OCI-LY1 (cell line): ENCODE data around the gene H1-8.

Experiments
- H2AFZ ChIP-seq: fragments of 200-600 bp; sonication (generic), shearing (Covaris generic); 2 replicates; pipeline ENCODE4 v1.6.0; 2014; ENCODE audit warnings: antibody characterized with exemption, mild to moderate bottlenecking, low read length
- H3F3A ChIP-seq: fragments of 200-600 bp; sonication (generic), shearing (Covaris generic); 2 replicates; pipeline ENCODE4 v1.6.0; 2014; ENCODE audit warnings: mild to moderate bottlenecking, antibody characterized with exemption, low read length, moderate library complexity; ENCODE audit not compliant: insufficient read depth
- H3K27ac ChIP-seq: fragments of 200-600 bp; sonication (generic); 2 replicates; pipeline ENCODE4 v1.5.1; 2014; ENCODE audit warnings: low read length, mixed run types, mild to moderate bottlenecking, low read depth; ENCODE audit not compliant: poor library complexity, severe bottlenecking
- H3K27me3 ChIP-seq: fragments of 200-600 bp; sonication (generic); 2 replicates; pipeline ENCODE4 v1.6.0; 2014; ENCODE audit warnings: antibody characterized with exemption, mild to moderate bottlenecking, low read length, moderate library complexity; ENCODE audit not compliant: insufficient read depth
- H3K36me3 ChIP-seq: fragments of 200-600 bp; sonication (generic); 2 replicates; pipeline ENCODE4 v1.6.1; 2014; ENCODE audit warnings: mild to moderate bottlenecking, antibody characterized with exemption, low read length, moderate library complexity, mixed read lengths; ENCODE audit not compliant: insufficient read depth
- H3K4me1 ChIP-seq: fragments of 200-600 bp; sonication (generic); 2 replicates; pipeline ENCODE4 v1.5.1; 2014; ENCODE audit warnings: mild to moderate bottlenecking, low read length, moderate library complexity; ENCODE audit not compliant: insufficient read depth, severe bottlenecking
- H3K4me2 ChIP-seq: fragments of 200-600 bp; sonication (generic), shearing (Covaris generic); 2 replicates; pipeline ENCODE4 v1.6.1; 2014; ENCODE audit warnings: low read length
- H3K4me3 ChIP-seq: fragments of 200-600 bp; sonication (generic); 2 replicates; pipeline ENCODE4 v1.5.1; 2014; ENCODE audit warnings: low read length, low read depth, mild to moderate bottlenecking, mixed read lengths; ENCODE audit not compliant: poor library complexity, severe bottlenecking
- H3K79me2 ChIP-seq: fragments of 200-600 bp; shearing (Covaris generic); 2 replicates; pipeline ENCODE4 v1.6.1; 2016; ENCODE audit warnings: mixed run types, low read length, mixed read lengths; ENCODE audit not compliant: insufficient read depth
- H3K9ac ChIP-seq: fragments of 200-600 bp; sonication (generic), shearing (Covaris generic); 2 replicates; pipeline ENCODE4 v1.6.1; 2014; ENCODE audit warnings: mild to moderate bottlenecking, low read length, mixed read lengths
- H3K9me2 ChIP-seq: fragments of 200-600 bp; sonication (generic), shearing (Covaris generic); 2 replicates; pipeline ENCODE4 v1.6.1; 2014; ENCODE audit warnings: low read depth, mild to moderate bottlenecking, low read length, mixed read lengths
- H3K9me3 ChIP-seq: fragments of 200-600 bp; shearing (Covaris generic); 2 replicates; pipeline ENCODE4 v1.6.1; 2014; ENCODE audit warnings: low read length, mixed read lengths
- H4K20me1 ChIP-seq: fragments of 200-600 bp; sonication (generic), shearing (Covaris generic); 2 replicates; pipeline ENCODE4 v1.6.0; 2016; ENCODE audit warnings: mild to moderate bottlenecking, low read length; ENCODE audit not compliant: insufficient read depth
- CTCF ChIP-seq: fragments of 200-600 bp; sonication (generic), shearing (Covaris generic); IDR thresholded peaks from 2 replicates; pipeline ENCODE4 v1.5.1; 2017; ENCODE audit warnings: mild to moderate bottlenecking, antibody characterized with exemption, low read length, moderate library complexity, mixed read lengths
- EZH2 ChIP-seq: fragments of 200-600 bp; sonication (generic), shearing (Covaris generic); IDR thresholded peaks from 2 replicates; pipeline ENCODE4 v1.8.0; 2017; ENCODE audit warnings: borderline replicate concordance, mixed run types, mild to moderate bottlenecking, antibody characterized with exemption, low read length, moderate library complexity, mixed read lengths

The H1-8 gene

DNA sequence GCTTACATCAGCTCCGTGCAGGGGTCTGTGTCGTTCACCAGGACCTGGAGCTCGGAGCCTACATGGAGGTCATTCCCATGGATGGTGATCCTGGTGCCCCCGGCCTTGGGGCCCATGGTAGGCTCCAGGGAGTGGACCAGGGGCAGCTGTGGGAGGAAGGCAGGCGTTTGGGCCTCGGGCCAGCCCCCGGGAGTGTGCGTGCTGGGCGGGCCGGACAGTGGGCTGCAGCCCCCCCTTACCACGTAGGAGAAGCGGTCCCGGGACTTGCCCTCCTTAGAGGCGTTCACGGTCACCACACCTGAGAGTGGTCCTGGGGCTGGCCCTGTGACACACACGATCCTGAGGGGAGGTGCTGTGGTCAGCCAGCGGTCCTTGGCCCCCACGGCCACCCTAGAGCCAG lies 29.6 kb downstream of the H1-8 start:
- H3K9me2 ChIP-seq, result no peaks in the 10 kb centered on the region
- H4K20me1 ChIP-seq, result no peaks in the 10 kb centered on the region
- no peaks in the 10 kb centered on the region for H3K79me2 ChIP-seq
- H3K4me1 ChIP-seq, result peaks cover 28% of the 10 kb centered on the region
- TF ChIP-seq CTCF, result no peak
- no peak for TF ChIP-seq EZH2
- H3K27me3 ChIP-seq, result 0 out of 2 replicates have a peak, but pooled peaks cover 4% of the 10 kb centered on the region
- H3K9me3 ChIP-seq, result no peaks in the 10 kb centered on the region
- no peak overlapping the region for H3K4me3 ChIP-seq
- no peak overlapping the region for H3K27ac ChIP-seq
- no peak overlapping the region for H3K4me2 ChIP-seq
- no peaks in the 10 kb centered on the region for H3K36me3 ChIP-seq
- H3K9ac ChIP-seq, result no peak overlapping the region
- no peaks in the 10 kb centered on the region for H3F3A ChIP-seq
- no peak overlapping the region for H2AFZ ChIP-seq

GRCh38 chr3:129573493-129573892 lies 30.5 kb downstream of the H1-8 start:
- no peaks in the 10 kb centered on the region for H3K36me3 ChIP-seq
- no peak overlapping the region for H2AFZ ChIP-seq
- no peaks in the 10 kb centered on the region for H4K20me1 ChIP-seq
- H3K27me3 ChIP-seq, result 0 out of 2 replicates have a peak, but pooled peaks cover 4% of the 10 kb centered on the region
- H3K4me2 ChIP-seq, result no peak overlapping the region
- no peaks in the 10 kb centered on the region for H3K9me2 ChIP-seq
- no peaks in the 10 kb centered on the region for H3K9me3 ChIP-seq
- no peaks in the 10 kb centered on the region for H3F3A ChIP-seq
- no peaks in the 10 kb centered on the region for H3K79me2 ChIP-seq
- H3K9ac ChIP-seq, result no peak overlapping the region
- H3K4me3 ChIP-seq, result no peak overlapping the region
- H3K27ac ChIP-seq, result no peak overlapping the region
- H3K4me1 ChIP-seq, result peaks cover 37% of the 10 kb centered on the region
- TF ChIP-seq EZH2 (no peak), CTCF (no peak)

DNA sequence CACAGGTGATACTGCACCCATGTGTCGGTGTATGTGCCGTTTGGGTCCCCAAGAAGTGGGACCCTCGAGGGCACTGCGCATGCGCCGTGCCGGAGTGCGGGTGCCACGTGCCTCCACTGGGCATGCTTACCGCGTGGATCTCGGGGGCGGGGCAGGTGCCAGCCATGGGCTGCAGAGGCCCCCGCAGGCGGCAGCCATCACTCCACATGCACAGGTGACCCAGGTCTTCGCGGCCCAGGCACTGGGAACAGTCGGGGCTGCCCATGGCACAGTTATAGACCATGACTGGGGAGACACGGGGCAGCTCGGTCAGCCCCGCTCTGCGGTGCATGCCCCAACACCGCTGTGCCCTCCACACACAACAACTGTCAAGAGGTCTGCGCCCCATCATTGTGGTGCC lies 31.2 kb downstream of the H1-8 start:
- Histone ChIP-seq H3K4me2 (no peak overlapping the region), H3K27me3 (0 out of 2 replicates have a peak, but pooled peaks cover 4% of the 10 kb centered on the region), H3K4me1 (peaks cover 41% of the 10 kb centered on the region), H3F3A (no peaks in the 10 kb centered on the region), H3K9me2 (no peaks in the 10 kb centered on the region), H2AFZ (no peak overlapping the region), H3K79me2 (no peaks in the 10 kb centered on the region), H3K27ac (no peak overlapping the region), H4K20me1 (no peaks in the 10 kb centered on the region), H3K9me3 (no peaks in the 10 kb centered on the region), H3K36me3 (no peaks in the 10 kb centered on the region), H3K4me3 (no peak overlapping the region), H3K9ac (no peak overlapping the region)
- TF ChIP-seq EZH2 (no peak), CTCF (no peak)
